GM19025 (cell line): ENCODE results near the gene SH3D21.

Experiments used
- ATAC-seq: cut with Tn5 transposase; IDR thresholded peaks from one replicate; pipeline ENCODE4 v1.9.1; 2021; ENCODE audit warnings: mild to moderate bottlenecking, low read depth, moderate library complexity; ENCODE audit not compliant: unreplicated experiment

The SH3D21 gene

DNA sequence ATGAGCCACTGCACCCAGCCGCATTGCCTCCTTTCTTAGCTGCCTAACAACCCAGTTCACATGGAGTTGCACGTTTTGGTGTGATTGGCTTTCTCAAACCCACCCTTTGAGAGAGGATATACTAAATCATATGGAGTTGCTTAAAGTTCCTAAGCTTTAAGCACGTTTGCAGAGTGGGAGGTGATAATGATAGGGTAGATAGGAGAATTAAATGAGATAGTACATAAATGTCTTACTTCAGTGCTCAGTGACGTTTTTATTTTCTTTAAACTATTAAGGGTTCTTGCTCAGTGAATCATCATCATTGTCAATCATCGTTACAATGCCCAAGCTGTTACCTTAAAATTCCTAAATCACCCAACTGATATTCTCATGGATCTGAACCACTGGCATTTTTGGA lies 2.9 kb upstream of the SH3D21 start:
- no peak for ATAC-seq

DNA sequence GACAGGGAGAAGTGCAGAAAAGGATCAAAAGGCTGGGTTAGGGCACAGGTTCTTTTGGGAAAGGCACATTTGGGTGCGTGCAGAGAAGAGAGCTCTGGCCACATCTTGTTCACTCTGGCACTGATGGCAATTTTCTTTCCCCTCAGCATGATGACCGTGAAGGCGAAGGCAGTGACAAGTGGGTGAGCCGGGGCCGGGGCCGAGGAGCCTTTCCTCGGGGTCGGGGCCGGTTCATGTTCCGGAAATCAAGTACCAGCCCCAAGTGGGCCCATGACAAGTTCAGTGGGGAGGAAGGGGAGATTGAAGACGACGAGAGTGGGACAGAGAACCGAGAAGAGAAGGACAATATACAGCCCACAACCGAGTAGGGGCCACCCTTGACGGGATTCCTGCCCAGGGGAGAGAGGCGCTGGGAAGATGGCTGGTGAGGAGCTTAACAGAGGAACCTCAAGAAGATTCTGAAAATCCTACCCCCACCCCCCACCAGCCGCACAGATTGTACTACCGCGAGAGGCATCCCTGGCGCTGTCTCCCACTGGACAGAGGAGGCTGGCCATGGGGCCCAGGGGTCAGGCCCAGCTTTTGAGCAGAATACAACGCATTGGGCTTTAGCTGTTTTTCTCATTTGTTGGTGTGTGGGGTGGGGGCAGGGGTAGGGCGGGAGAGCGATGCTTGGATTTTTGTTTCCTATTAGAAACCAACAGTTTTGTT lies 2.4 kb upstream of the SH3D21 start:
- no peak for ATAC-seq

DNA sequence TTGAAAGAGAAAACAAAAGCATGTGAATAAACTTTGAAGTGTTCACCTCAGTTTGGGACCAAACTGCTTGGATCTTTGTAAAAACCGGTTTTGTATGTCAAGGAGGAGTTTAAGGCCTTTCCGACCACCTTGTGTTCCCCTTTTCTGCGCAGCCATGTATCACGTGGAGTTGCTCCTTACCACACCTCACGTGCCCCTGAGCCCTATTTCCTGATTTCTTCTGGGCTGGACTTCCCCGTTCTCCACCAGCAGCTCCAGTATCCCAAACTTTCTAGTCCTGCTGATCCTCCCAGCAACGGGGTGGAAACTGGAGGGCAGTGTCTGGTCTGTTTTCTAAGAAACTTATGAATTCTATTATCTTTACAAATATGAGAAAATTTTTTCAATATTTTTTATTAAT lies 1.6 kb upstream of the SH3D21 start:
- ATAC-seq = no peak

DNA sequence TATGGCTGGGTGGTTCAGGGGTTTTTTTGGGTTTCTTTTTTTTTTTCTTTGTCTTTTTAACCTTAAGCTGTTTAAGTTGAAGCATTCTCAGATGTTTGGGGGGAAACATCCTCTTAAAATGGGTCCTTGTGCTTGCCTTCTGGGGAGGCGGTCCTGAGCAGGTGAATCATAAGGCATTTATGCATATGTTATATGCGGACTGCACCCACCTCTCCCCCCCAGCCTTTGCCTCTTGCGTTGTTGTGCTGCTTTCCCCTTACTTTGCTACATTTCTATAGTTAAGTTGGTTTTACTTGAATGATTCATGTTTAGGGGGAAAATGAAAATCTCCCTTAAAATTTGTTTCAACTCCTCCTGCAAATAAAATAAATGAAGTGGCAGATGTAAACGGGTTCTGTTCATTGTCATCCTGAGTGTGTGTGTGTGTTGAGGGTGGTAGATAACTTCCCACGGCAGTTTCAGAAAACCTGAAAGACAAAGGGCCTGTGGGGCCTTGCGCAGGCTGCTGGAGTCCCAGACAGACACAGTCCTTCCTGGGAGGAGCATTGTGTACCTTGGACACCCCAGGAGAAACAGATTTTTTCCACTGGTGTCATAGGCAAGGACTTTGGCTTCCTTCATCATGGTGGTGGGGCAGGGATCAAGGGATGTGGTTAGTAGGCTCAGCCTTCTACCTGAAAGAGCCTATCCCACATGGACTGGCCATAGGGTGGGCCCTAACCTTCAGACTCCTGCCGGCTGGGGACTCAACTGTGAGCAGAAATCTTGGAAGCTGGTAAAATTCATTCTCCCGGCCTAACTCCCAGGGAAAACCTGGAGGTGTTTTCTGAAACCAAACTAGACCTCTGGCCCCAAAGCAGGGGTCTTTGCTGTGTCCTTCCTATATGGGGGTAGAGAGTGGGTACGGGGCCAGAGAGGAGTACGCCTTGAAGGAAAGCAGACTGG lies 926 bp upstream of the SH3D21 start:
- ATAC-seq = no peak

DNA sequence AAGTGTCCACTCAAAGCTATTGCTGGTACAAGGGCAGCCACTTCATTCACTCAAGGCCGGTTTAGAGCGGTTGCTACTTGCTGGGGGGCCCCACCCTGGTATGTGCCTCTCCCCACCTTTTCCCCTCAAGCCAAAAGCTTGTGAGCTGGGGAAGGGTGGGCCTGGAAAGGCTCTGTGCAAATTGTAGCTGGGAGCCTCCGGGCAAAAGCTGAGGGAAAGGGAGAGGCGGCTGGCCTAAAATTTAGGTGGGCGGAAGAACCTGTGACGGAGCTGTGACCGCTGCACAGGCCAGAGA lies 306 bp upstream of the SH3D21 start:
- ATAC-seq = no peak

DNA sequence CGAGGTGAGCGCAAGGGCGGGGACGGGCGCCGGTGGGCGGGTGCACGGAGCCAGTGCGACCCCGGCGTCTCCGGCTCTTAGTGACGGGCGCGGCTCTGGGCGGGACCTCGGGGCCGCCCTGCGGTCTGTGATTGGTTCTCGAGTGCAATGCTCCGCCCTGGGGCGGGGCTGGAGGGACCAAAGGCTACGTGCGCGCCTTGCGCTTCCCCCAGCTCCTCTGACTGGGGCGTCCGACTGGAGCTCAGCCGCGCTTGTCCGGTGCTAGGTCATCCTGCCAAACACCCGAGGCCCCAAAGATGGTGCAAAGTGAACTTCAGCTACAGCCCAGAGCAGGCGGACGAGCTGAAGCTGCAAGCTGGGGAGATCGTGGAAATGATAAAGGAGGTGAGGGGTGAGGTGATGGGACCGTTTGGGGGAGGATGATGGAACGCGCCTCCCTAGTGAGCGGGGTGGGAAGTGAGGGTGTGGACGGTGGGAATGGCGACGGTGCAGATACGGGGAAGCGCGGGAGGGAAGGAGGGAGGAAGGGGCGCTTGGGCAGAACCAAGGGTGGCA lies 811 bp downstream of the SH3D21 start:
- ATAC-seq = peak; percentile 98

DNA sequence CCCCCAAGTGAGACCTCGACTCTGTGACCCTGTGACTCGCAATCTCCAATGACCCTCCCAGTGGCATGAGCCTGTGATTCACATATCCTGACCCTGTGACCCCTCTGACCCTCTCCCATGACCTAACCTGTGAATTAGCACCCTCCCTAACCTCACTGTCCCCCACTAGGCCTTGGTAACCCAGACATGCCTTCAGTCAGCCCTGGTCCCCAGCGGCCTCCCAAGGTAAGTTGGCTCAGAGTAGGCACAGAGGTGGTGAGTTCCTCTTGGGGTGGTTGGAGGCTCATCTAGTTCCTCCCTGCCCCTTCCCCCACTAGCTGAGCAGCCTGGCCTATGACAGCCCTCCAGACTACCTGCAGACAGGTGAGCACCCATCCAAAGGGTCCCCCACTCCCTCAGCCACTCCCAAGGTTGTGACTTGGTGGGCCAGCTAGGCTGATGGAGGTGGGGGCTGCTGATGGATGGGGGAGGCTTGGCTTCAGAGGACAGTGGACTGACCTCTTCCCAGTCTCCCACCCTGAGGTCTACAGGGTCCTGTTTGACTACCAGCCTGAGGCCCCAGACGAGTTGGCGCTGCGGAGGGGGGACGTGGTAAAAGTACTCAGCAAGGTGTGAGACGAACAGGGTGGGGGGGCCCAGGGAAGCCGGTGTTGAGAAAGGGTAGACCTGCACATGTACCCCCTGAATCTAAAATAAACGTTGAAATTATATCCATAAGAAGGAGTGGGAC lies 1.6 kb downstream of the SH3D21 start:
- no peak for ATAC-seq

DNA sequence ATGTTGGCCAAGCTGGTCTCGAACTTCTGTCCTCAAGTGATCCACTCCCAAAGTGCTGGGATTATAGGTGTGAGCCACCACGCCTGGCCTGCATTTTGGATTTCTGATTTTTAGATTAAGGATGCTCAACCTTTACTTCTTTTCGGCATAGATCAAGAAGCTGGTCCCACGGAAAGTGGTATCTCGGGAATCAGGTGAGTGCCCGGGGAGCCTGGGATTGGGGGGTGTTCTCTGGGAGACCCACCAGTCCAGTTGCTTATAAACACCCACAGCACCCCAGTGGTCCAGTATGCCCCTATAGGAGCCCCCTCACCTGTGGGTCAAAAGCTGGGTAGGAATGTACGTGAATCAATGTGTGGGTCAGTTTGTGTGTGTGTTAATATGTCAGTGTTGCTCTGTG lies 3.2 kb downstream of the SH3D21 start:
- ATAC-seq = no peak

DNA sequence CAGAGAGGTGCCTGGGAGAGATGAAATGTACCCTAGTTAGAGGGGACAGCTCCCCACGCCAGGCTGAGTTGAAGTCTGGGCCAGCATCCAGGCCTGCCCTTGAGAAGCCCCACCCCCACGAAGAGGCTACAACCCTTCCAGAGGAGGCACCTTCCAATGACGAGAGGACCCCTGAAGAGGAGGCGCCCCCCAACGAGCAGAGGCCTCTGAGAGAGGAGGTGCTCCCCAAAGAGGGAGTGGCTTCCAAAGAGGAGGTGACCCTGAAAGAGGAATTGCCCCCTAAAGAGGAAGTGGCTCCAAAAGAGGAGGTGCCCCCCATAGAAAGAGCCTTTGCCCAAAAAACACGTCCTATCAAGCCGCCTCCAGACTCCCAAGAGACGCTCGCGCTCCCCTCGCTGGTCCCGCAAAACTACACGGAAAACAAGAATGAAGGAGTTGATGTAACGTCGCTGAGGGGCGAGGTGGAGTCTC lies 14.2 kb downstream of the SH3D21 start:
- ATAC-seq = no peak

DNA sequence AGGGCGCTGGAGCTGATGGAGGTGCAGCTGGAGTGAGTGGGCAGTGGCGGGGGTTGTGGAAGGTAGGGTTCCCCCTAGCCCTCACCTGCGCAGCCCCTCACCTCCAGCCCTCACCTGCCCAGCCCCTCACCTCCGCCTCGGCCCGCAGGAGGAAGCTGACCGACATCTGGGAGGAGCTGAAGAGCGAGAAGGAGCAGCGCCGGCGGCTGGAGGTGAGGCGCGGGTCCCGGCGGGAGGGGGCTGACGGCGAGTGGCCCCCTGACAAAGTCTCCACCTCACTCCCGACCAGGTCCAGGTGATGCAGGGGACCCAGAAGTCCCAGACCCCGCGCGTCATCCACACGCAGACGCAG lies 14.6 kb downstream of the SH3D21 start:
- ATAC-seq = no peak

DNA sequence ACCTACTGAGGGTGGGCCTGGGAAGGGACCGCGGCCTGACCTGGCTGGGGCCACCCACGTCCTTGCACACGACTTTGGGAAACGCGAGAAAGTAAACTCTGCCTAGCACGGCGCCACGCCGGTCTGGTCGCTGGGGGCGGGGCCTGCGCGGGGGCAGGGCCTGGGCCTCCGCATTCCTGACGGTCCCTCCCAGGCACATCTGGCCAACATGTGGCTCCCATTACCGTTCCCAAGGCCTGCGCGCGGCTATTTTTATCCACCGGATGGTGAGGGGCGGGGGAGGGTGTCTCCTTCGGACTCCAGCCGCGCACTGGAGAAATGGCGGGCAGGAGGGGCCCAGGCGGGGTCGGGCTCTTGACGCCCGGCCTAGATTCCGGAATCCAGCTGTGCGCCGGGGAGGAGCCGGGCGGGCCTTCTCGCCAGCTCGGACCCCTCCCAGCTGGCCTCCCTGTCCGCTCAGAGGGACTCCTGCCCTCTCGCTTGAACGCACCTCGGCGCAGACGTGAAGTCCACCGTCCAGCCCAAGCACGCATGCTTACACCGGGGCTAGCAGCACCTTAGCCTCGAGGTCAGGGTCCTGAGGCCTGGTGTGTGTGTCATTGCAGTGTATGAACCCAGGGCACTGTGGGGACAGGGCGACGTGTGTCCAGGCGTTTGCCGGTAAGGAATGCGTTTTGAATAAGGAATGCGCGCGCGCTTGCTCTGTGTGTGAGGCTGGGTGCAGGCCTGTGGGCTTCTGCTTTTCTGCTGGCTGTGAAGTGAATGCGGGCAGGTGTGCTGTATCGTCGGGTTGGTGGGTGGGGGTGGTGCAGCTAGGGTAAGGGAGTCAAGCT lies 15.2 kb downstream of the SH3D21 start:
- ATAC-seq = no peak

DNA sequence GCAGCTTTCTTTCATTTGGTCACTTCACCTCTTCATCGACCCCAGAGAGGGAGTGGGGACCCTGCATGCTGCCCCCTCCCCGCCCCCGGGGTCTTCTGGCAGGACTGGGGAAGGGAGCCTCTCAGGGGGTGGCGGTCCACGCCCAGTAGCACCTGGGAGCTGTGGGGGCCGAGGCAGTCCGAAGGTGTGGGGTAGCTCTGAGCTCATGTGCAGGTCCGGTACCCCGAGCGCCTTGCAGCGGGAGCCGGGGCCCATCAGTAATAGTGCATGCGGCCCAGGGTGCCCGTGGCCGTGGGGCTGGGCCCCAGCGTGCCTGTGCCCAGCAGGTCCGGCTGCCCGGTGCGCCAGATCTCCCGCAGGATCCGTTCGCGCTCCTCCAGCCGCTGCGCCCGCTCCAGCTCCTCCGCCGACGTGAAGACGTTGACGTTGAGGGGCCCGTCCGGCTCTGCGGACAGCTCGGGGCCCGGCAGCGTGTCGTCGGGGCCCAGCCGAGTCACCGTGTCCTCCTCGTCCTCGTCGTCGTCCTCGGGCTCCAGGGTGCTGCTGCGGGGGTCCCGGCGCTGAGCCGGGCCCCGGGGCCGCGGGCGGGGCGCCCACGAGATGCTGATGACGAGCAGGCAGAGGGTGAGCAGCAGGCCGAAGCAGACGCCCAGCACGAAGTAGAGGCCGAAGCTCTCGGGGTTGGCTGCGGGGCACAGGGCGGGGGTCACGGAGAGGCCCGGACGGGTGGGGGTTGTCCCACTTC lies 16.0 kb downstream of the SH3D21 start:
- no peak for ATAC-seq

DNA sequence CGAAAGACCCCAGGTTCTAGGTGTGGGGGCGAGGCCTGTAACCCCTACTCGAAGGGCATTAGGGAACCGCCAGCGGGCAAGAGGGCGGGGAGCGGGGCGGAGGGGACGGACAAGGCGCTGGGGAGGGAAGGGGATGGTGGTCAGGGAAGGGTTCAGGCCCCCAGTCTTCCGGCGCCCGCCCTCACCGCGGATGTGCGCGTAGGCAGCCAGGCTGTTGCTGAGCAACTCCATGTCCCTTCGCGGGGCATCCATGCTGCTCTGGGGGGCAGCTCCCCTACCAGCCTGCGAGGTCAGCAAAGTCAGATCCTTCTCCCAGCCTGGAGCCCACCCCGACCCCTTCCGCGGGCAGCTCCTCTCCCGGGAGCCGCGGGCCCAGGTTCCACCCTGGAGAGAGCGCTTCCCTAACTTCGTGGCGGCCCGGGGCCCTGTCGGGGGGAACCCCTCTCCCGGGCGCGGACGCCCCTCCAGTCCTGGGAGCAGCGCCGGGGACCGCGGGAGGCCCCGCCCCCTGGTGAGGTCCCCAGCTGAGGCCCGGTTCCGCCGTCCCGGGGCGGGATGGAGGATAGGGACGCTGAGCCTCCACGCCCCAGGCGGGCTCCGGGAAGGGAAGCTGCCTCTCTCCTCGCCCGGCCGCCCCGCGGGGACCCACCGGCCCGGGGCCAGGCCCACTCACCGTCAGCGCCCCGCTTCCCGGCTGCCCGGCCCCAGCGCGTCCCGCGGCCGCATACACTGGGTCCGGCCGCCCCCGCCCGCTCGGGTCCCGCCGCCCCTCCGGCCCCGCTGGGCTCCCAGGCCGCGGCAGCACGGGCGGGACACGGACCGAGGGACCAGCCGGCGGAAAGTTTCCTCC lies 16.8 kb downstream of the SH3D21 start:
- no peak for ATAC-seq

DNA sequence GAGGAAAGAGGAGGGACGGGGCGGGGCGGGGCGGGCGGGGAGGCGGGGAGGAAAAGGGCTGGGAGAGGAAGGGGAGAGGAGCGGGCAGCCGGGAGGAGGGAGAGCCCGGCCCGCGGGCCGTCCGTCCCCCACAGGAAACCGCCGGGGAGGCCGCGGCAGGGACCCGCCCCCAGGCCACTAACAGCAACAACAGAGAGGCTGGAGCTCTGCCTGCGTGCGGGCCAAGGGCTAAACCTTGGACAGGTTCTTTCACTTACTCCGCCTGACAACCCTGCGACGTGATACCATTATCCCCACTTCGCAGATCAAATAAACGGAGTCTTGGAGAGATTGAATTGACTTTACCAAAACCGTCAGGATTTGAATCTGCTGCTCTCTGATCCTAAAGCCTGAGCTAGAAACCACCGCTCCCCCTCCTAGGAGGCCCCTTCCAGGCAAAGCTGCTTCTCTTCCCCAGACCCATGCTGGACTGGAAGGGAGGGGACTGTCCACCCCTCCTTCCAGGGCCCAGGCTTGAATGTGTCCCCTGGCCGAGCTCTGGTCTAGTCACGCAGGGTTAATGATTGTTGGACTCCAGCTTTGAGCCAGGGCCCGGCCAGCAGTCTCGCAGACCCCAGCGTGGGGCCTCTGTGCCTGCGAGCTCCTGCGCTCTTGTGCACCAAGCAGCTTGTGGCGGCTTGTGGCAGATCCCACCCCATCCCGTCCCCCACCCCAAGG lies 17.6 kb downstream of the SH3D21 start, which contains the start of gene EVA1B:
TSS of gene EVA1B (minus strand) at position 10 of the 717 bp plus-strand sequence. CDS start 608 bp downstream, outside the sequence.
- no peak for ATAC-seq

DNA sequence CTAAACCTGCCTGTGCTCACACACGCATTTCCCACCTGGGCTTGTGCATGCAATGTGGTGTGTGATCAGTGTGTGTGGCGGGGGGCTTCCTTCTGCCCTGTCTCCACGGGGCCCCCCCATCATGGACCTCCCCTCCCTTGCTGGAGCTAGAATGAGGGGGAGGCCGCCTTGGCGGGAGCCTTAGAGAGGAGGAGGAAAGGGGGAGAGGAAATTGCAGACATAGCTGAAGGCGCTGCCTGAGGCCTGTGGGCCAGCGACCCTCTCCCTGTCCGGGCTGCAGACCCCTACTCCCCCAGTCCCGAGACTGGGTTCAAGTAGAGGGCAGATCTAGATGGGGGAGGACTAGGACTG lies 18.2 kb downstream of the SH3D21 start:
- ATAC-seq = no peak

DNA sequence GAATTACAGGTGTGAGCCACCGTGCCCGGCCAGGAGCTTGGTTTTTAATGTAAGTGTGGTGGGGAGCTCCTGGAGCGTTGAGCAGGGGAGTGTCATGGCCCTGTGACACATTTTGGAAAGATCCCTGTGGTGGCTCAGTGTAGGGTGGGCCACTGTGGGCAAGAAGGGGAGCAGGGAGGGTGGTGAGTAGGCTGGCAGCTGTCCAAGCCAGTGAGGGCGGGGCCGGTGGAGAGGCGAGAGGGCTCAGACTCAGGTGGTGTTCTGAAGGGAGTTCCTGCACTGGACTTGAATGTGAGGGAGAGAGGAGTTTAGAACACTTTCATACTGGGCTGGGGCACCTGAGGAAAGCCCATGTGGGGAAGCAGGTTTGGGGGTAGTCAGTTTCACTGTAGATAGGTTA lies 20.3 kb downstream of the SH3D21 start:
- ATAC-seq = no peak

DNA sequence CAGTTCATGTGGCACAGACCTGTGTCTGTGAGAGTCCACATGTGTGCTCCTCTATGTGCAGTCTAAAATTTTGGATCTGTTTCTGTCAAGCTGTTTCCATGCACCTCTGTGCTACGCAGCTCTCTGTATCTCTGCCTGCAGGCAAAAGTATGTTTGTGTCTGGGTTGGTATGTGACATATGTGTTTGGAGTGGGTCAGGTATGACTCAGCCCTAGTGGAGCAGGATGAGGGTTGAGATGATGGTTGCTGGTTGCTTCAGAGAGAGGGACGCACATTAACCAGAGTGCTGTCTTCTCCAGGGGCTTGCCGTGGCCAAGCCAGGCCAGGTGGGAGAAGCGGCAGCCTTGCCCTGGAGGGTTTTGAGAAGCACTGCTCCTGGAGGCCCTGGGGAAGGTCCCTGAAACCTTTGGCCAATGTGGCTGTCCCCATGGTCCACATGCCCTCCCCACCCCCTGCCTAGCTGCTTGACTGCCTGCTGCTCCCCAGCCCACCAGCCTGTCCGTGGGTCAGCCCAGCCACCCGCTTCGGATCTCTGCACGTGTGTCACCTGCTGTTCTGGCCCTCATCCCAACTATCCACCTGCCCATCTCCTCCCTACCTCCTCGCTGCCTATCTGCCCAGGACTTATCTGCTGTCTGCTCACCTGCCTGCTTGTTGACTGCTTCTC lies 21.4 kb downstream of the SH3D21 start:
- ATAC-seq = no peak
